Fibroblast of mammary gland (primary cell): Measurements from ENCODE around the gene VWF.

Experiments
- DNase-seq: peaks from one replicate; pipeline ENCODE4 v3.0.0-alpha.2; 2010; ENCODE audit warnings: low read depth
- H3K4me3 ChIP-seq: 2 replicates; pipeline ENCODE4 v1.5.1; 2011; ENCODE audit warnings: low read depth, mild to moderate bottlenecking, low read length, moderate library complexity; ENCODE audit not compliant: control insufficient read depth
- CTCF ChIP-seq: conservative IDR thresholded peaks from 2 replicates; pipeline ENCODE4 v1.5.1; 2011; ENCODE audit warnings: low read depth, low read length, inconsistent platforms; ENCODE audit not compliant: control insufficient read depth, insufficient read depth

The VWF gene

GRCh38 chr12:5927732-5928516, 196.5 kb downstream of the VWF start:
- TF ChIP-seq CTCF = no peak
- H3K4me3 ChIP-seq = no peak overlapping the region
- no peak for DNase-seq

- no peak overlapping the region for H3K4me3 ChIP-seq
- DNase-seq = no peak
- TF ChIP-seq CTCF = no peak
These were observed 198.8 kb downstream of the VWF start for GRCh38 chr12:5925646-5926045.

- no peak for TF ChIP-seq CTCF
- DNase-seq = no peak
- no peak overlapping the region for H3K4me3 ChIP-seq
These were observed 200.1 kb downstream of the VWF start for GRCh38 chr12:5924342-5924741.

- no peak for DNase-seq
- no peak for TF ChIP-seq CTCF
- no peak overlapping the region for H3K4me3 ChIP-seq
These were observed 200.7 kb downstream of the VWF start for GRCh38 chr12:5923751-5924150.

GRCh38 chr12:5923043-5923605, 201.3 kb downstream of the VWF start:
- no peak overlapping the region for H3K4me3 ChIP-seq
- no peak for DNase-seq
- TF ChIP-seq CTCF = no peak

- no peak for DNase-seq
- H3K4me3 ChIP-seq = no peak overlapping the region
- TF ChIP-seq CTCF = no peak
These were observed 202.2 kb downstream of the VWF start for GRCh38 chr12:5921966-5922899.
